HG02885 (cell line): Measurements from ENCODE around the gene COL4A1.
"Not testable (repeated sequence)": the region's sequence is repeated elsewhere in the genome, so short reads cannot be mapped to it uniquely, and the experiment has no call there.

Experiments
- ATAC-seq: cut with Tn5 transposase; IDR thresholded peaks from one replicate; pipeline ENCODE4 v1.9.1; 2021; ENCODE audit warnings: mild to moderate bottlenecking; ENCODE audit not compliant: unreplicated experiment, poor library complexity

Gene COL4A1

DNA sequence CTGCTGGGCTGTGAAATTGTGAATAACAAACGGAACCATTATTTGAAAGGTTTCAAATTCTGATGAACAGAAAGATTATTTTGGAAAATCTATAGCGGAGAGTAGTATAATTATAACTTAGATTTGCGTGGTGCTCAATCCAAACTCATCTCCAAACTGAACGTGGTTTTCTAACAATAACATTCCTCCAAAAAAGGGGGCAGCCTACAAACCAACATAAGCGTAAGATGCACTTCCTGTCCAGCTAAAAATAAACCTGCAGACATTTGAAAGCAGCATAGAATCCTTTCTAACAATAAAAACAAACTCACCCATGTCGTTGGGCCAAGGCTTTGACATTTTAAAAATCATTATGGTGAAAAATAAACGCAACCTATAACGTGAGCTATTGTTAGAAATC, 178.4 kb downstream of the COL4A1 start:
- ATAC-seq: no peak

DNA sequence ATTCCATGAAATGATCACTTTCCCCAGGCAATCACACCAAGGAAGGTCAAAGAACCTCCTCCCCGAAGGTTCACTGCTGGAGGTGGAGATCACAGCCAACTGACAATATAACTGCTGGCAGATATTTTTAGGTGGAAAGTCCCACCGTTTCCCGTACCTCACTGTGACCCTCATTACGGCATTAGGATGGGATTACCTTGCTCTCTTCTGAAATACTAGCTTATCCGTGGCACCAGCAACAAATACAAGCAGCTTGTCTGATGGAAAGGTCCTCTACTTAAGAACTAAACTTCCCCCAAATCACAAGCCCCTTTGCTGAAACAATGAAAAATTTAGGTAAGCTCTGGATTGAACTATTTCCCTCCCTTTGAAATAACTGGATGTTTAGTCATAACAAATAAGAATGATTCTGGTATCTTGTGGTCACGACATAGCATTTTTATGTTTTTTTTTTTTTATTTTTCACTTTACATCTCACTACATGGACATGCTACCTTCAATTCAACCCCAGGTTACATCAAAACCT, 178.9 kb downstream of the COL4A1 start:
- no peak for ATAC-seq

DNA sequence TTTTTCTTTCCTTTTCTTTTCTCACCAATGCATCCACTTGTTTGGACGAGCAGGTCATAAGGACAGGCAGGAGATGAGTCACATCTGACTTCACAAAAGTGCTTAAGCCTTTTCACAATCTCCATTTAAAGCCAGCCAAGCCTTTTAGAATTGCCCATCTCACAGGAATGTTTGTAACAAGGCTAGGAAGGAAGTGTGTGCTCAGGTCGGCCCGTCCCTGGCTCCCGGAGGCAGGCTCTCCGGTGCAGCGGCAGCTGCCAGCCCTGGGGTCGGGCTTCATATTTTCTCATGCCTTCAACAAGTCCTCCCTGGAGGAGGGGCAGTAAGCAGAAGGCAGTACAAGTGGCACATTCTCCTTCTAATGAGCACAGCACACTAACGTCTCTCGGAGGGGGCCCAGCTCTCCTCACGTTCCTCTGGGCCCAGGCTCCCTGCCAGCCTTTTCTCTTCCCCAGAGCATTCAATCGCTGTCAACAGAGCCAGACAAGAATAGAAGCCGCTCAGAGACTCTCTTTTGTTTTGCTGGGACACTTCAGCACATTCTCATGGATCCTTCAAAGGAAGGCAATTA, 180.5 kb downstream of the COL4A1 start:
- no peak for ATAC-seq

DNA sequence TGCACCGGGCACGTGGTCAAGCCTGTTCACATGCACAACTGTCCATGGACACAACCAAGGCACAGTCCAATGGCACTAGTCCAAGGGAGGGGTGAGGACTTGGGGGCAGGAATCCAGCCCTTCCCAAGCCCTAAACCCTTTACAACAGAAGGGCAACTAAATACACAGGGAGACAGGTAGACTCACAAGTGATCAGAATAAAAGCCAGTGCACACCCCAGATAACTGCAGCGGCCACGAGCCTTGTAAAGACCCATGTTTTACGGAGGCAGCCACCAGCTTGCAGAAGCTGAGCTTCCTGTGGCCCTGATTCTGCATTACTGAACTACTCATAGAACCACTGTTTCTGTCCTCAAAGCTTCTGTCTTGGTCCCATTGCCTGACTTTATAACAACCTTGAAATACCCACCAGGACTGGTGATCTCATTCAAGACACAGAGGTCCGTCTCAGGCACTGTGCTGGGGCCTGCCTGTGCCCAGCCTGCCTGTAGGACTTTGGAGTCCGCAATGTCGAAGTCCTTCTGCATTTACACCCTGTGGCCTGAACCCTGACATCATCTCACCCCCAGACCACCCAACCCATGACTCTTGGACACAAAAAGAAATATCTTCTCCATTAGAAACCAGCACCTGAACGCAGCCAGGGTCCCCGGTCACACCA, 181.2 kb downstream of the COL4A1 start:
- ATAC-seq: no peak

DNA sequence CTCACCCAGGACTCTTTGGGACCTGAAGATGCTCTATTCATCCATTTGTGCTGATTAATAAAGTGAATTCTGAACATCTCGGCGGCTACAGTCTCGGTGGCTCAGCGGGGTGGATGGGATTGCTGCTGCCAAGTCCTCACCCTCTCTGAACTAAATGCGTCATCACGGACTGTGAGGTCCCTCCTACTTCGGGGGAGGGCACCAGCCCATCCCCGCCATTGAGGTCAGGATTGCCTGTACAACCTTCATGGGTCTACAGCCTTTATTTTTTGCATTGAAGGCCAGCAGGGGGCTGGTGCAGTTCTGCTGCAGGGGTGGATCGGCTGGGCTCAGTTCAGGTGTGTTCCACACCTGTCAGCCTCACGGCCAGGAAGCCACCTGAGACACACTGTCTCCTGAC, 181.8 kb downstream of the COL4A1 start:
- ATAC-seq: no peak

DNA sequence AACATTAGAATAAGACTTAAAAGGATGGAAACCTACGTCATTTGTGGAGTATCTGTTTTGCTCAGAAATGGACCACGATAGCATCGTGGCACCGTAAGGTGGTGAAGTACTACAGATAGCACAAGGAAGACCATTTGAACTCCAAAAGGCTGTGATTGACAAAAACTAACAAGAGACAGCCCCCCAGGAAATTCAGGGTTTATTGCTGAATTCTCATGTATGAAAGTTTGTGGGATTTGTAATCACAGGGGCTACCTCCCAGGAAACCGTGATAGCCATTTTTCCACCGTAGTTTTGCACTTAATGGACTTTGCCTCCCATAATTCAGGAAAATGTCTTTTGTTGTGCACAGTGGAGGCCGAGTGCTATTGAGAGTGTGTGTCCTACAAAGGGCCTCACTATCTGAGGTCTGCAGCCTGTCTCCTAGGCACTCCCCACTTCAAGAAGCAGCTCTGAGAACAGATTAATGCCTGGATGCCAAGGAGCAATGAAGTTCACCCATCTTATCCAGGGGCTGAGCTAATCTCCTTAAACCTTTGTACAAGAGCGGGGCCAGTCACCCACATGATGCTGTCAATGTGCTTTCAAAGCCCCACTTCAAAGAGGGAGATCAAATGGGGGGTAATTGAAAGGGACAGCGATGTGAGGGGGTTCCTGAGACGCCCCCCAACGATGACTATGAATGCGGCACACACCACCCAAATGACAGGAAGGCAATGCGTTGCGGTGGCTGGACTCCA, 182.6 kb downstream of the COL4A1 start:
- no peak for ATAC-seq

DNA sequence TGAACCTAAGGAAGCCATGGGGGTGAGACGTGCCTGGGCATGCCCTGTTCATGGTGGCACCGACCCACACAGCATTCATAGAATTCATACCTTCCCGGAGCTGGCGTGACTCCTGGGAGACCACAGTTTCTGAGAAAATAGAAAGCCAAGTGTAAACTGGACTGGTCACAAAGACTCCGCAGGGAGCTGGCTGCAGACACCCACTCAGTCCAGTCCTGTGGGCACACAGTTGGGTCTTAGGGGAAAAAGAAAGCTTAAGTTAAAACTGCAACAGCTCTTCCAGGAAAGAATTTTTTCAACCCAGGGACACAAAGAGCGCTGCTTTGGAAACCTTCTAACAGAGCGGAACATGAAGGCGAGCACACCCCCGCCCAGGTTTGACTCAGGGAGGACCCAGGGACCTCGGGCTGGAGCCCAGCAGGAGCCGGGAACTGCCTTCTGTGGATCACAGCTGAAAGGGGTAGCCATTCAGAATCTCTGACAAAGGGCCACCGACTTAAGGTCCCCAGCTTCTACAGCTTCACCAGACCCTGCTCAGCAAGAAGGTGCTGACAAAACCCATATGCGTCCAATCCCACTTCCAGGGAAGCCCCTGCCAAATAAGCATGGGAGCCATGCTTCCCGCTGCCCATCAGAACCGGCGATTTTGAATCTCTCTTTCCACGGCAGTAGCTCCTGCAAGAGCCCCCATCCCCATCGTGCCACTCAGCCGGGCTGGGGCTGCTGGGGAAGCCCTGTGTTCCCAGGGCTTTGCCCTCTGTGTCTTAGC, 183.7 kb downstream of the COL4A1 start:
- no peak for ATAC-seq

DNA sequence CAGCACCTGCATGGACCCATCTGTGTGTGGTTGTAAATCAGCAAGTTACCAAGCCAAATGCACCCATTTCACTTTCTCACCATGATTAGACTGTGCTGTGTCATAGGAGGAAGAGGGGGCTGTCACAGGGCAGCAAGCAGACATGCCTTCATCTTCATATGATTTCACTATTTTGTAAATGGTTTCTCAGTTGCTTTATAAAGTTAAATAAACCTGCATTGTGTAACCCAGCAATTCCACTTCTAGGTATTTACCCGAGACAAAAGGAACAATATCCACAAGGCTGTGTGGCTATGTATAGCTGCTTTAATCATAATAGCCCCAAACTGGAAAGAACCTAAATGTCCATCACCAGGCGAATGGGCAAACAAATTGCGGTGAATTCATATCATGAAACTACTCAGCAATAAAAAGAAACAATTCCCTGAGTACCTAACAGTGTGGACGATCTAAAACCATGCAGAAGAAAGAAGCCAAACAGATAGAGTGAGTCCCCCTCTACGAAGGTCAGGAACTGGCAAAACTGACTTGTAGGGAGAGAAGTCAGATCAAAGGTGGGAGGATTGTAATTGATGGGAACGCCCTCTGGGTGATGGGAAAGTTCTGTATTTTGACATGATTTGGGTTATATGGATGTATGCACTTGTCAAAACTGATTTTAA, 185.4 kb downstream of the COL4A1 start:
- no peak for ATAC-seq

DNA sequence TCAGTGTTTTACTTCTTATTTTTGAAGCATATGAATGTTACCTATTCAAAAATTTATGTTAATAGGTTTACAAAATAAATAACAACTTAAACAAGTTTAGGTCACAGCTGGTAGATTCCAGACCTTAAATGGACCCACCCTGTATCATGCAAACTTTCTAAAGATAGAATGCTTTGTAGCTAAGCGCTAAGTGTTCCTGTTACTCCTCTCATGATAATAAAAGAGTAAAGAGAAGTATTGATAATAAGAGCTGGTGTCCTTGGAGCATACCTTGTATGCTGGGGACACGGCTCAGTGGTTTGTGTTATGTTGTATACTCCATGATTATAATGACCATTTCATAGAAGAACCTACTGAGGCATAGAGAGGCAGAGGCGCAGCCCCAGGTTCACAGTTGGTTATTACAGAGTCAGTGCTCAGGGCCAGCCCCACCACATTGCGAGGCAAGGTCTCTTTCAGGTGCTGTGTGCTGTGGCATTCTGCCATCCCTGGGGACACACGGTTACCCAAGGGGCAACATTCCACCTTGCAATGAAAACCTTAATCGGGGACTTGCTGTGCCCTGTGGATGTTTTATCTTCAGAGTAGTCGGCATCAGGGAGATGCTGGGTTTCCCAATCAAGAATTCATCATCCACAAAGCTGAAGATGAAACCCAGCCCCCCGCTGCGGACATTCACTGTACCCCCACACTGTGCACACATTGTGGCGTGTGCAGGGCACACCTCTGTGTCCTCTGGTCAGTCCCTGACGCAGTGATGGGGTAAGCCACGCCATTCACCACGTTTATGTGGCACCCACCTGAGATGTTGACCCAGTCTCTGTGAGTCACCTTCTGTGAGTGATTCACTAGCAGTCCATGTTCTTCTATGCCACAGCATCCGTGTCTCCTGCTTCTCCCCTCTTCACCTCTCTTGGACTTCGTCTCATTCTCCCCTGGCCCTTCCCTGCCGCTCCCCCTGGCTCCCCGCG, 186.7 kb downstream of the COL4A1 start:
- no peak for ATAC-seq

DNA sequence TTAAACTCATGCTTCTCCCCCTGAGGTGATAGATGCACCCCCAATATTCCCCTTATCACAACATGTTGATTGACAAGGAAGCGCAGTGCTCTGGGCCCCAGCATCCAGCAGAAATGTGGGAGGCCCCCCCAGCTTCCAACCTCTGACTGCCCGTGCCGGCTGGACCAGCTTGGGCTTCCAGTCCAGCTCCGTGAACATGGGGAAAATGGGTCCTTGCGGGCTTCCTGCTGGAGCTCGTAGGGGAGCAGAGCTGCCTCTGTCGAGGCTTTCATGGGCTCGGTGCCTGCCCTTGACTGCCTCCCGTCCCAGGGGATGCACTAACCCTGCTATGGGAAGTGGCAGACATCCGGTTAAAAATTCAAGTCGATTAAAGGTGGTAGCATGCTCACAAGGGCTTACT, 188.9 kb downstream of the COL4A1 start:
- ATAC-seq: no peak

DNA sequence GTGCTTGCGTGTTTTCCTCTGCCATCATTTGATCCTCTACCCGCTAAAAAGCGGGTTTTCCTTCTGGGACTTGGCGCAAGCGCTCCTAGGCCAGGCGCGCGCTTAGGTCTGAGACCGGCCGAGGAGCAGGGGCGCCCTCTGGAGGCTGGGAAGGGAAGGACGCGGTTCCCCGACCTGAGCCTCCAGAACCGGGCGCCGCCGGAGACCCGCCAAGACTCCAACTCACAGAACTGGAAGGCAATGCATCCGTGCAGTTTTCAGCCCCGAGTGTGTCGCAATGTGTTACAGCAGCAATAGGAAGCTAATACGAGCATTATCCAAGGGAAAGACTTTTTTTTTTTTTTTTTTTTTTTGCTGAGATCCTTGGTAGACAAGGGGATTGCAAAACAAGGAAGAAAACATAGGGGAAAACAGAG, 190.9 kb downstream of the COL4A1 start:
- peak; percentile 87 for ATAC-seq

DNA sequence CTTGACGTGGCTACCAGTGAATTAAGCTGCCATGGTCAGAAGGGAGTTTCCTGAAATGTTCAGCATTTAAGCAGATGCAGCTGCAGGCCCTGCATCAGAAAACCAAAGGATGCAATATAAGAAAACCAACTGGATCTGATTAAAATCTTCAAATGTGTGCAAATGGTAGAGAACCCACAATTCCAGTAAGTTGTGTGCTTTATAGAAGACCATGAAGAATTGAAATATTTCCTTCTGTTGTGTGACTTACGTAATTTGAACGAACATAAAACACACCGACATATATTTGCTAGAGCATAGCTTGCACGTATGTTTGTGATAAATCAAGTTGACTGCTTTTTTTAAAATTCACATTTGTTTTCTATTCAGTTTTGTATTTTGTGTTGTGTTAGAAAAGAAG, 191.4 kb downstream of the COL4A1 start:
- no peak for ATAC-seq

DNA sequence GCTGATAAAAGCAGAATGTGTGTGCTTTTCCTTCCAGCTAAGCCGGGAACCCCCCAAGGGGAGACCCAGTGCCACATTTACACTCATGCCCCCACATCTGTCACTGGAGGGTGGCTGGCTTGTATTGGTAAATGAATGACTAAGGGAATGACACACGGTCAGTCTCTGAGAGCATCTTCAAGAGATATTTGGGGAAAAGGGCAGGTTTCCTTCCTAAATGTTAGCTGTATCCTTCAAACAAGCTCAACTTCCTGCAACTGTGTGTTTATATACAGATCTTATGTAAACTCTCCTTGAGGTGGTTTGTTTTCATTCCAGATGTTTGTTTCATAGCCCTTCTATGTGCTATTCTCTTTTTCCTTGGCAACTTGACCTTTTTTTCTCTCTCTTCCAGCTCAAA, 192.6 kb downstream of the COL4A1 start:
- no peak for ATAC-seq

DNA sequence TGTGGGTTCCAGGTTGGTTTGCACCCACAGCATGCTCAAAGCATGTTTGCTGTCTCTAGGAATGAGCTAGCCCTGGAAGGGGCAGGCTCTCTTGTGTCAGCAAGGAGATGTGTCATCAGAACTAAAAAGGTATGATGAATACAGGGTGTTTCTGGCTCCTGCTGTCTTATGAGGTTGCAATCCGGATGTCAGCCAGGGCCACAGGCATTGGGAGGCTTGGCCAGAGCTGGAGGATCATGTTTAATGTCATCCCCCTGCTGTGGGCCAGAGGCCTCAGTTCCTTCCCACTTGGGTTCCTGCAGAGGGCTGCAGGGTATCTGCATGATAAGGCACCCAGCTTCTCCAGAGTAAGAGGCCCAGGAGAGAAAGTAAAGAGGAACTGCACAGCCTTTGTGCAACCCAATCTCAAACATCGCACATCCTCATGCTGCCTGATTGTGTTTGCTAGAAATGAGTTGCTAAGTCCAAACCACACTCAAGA, 193.6 kb downstream of the COL4A1 start:
- ATAC-seq: no peak

DNA sequence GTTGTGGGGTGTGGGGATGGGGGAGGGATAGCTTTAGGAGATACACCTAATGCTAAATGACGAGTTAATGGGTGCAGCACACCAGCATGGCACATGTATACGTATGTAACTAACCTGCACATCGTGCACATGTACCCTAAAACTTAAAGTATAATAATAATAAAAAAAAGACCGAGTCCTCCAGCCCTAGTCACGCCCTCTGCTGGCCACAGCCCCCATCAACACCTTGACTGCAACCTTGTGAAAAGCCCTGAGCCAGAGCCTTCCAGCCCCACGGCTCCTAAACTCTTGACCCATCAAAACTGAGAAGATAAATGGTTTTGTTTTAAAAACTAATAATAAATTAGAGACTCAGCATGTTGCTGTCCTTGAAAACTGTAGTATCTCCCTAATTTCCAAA, 194.6 kb downstream of the COL4A1 start:
- ATAC-seq: not testable (repeated sequence)

DNA sequence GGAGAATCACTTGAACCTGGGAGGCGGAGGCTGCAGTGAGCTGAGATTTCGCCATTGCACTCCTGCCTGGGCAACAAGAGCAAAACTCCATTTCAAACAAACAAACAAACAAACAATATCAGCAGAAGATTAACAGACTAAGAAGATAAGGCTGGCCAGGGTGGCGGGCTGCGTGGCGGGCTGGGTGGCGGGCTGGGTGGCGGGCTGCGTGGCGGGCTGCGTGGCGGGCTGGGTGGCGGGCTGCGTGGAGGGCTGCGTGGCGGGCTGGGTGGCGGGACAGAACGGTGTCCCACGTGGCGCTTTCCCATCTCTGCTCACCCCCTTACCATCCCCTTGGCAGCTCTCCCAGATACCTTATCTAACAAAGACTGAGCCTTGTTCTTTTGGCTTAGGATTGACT, 196.2 kb downstream of the COL4A1 start:
- no peak for ATAC-seq

DNA sequence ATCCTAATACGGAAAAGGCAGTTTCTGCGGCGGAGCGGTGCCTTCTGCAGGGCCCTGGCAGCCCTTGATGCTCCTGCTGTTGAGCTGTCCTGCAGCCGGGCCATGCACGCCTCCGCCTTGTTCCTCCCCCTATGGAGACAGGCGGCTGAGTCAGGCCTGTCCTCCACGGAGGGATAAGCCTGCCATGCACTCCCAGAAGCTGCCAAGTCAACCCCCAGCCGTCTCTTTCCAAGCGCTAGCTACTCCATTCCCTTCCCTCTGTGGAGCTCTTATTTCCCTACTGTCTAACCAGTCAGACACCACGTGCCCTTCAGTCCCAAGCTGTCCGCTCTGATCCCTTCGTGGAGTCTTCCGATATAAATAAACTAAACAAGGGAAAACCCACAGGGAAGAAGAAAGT, 197.0 kb downstream of the COL4A1 start:
- ATAC-seq: no peak

DNA sequence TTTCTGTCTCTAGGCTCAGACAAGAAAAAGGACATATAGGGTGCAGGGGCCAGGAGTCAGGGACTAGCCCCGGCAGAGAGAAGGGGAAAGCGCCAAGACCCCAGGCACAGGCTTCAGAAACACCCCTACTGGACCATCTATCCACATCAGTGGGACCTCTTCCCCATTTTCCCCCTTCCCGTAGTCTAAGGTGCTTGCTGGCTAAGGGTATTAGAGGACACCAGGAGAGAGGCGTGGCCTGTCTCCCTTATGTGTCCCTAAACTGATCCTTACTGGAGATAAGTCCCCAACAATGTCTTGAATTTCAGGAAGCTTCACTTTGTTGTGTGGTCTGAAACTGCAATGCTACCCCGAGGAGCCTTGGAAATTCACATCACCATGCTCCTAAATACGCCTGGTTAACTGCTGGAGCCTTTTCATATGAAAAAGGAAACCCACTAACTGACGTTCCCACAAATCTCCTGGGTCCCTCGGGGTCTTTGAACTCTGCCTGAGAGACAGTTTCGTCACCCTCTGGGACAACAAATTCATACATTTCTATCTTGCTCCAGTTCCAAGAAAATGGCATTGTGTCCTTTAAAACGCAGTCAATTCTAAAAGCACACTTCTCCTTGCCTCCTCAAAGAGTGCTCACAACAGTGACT, 197.7 kb downstream of the COL4A1 start:
- no peak for ATAC-seq
